Myocyte (in vitro differentiated cells): ENCODE results near the gene UCP3. TPM values are rescaled to one million over a fixed set of nuclear protein-coding genes. Genes with fewer than 3 reads are reported as not detected.
"Not testable (repeated sequence)": the region's sequence is repeated elsewhere in the genome, so short reads cannot be mapped to it uniquely, and the experiment has no call there.

Source experiments
- DNase-seq: peaks from one replicate; pipeline ENCODE4 v3.0.0-alpha.2; 2012; ENCODE audit warnings: low read depth
- total RNA-seq: library from RNA; depleted of rRNA; stranded (reverse); fragments of >200 nt; gene quantifications from 2 replicates; pipeline ENCODE4 v1.2.3, GENCODE V29; 2014

The UCP3 gene
- total RNA-seq, 1 donor from 2014 or later = 2.6 TPM

DNA sequence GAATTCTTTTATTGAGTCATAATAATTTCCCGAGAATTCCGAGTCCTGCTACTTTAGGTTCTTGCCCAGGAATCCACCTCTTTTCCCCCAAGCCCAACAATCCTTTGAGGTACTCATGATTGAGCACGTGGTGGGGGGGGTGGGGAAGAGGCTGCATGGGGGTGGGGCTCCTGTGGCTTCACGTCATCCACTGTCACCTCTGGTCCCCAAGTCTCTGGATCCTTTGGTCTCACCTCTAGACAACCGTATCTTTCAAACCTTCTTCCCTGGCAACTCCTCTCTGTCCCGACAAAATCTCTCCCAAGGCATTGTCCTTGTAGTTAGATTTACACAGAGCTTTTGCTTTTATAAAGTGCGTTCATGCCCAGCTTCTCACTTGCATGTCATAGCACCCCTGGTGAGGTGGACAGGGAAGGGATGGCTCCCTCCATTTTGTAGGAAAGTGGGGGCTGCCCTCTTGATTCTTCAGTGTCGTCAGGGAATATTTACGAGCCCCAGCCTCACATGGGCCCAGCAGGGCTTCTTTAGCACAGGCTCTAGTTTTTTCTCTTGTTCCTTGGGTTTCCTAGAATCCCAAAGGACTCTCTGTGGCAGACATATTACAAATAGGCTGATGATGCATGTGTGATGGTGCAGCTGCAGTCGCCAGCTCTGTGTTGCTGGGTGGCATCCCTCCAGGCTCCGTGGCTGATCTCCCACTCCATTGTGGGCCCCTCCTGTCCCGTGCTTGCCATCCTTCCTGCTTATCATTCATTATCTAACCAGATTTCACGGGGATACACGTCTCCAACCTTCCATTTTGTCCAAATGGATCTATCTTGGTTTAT is 8.4 kb downstream of the UCP3 start:
- DNase-seq = no peak

DNA sequence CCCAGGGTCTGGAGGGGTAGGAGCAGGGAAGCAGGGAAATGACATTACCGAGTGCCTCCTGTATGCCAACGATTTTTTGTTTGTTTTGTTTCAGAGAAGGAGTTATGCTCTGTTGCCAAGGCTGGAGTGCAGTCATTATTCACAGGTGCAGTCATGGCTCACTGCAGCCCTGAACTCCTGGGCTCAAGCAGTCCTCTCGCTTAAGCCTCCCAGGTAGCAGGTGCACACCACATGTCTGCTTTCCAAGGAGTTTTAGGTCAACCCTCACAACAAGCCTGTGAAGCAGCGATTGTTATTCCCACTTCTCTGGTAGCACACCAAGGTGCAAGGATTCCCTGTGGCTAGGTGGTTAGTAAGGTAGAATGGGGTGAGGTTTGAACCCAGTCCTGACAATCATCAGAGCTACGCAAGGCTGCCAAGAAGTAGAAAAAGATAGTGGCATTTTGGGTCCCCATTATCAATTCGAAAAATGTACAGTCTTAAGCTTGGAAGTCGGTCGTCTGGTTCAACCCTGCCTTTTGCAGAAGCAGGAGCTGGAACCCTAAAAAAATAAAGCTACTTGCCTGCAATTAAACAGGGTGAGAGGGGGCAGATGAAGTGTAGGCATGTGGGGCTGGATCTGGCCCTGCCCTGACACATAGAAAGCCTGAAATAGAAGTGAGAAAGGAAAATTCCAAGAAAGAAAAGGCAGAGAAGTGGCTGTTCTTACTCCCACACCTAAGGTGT is 9.1 kb downstream of the UCP3 start:
- no peak for DNase-seq

DNA sequence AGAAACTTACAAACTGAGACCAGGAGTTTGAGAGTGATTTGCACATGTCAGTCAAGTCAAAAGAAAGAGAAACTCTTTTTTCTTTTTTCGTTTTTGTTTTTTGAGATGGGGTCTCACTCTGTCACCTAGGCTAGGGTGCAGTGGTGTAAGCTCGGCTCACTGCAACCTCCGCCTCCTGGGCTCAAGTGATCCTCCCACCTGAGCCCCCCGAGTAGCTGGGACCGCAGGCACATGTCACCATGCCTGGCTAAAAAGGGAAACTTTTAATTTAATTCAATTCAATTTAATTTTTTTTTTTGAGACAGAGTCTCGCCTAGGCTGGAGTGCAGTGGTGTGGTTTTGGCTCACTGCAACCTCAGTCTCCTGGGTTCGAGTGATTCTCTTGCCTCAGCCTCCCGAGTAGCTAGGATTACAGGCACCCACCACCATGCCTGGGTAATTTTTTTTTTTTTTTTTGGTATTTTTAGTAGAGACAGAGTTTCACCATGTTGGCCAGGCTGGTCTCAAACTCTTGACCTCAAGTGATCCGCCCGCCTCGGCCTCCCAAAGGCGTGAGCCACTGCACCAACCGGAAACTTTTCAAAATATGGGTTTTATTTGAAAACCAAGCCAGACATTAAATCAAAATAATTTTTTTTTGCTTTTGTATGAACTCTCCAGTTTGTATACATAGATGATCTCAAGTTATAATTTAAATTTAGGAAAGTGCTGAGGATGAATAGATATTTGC is 9.9 kb downstream of the UCP3 start:
- DNase-seq = no peak

DNA sequence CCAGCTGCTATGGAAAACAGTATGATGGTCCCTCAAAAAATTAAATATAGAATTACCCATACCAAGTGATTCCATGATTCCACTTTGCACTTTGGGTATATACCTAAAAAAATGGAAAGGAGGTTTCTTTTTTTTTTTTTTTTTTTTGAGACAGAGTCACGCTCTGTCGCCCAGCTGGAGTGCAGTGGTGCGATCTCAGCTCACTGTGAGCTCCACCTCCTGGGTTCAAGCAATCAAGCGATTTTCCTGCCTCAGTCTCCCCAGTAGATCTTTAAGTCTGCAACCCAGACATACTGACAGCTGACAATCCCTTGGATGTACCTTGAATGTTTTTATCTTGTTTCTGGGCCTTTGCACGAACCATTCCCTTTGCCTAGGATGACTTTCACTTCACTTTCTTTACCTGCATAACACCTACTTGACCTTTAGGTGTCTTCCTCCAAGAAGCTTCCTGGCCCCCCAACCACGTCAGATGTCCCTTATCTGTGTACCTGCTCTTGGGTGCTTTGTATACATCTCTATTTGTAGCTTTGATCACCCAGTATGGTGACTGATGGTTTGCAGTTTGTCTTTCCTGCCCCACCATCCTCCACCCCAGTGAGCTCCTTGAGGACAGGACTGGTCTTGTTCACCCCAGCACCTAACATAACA is 11.6 kb downstream of the UCP3 start:
- DNase-seq = no peak

DNA sequence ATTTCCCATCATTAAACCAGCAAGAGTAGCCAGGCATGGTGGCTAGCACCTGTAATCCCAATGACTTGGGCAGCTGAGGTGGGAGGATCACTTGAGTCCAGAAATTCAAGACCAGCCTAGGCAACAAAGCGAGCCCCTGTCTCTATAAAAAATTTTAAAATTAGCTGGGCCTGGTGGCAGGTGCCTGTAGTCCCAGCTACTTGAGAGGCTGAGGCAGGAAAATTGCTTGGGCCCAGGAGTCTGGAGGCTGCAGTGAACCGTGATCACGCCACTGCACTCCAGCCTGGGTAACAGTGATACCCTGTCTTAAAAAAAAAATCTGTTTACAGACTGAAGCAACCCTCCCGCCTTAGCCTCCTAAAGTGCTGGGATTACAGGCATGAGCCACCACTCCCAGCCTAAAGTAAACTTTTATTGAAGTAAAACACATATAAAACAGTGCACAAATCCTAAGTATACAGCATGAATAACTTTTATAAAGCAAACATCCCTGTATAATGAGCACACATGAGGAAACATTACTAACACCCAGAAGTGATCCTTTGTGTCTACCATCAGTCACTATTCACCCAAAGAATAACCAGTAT is 12.6 kb downstream of the UCP3 start:
- DNase-seq = no peak

DNA sequence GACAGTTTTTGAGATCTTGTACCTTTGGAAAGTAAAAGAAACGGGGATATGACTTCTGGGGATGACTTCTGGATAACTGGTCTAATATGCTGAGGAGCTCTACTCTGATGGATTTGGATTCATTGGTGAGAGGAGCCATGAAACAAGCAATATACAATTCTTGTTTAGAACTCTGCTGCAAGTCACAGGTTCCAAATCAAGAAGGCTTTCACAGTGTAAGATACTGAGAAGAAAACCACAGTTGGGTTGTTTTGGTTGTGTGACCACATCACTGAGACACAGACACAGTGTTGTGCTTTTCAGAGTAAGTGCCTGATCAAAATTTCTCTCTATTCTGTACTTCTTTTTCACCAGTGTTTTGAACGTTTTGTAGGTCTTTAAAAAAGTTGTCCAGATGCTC is 13.2 kb downstream of the UCP3 start:
- DNase-seq = no peak

DNA sequence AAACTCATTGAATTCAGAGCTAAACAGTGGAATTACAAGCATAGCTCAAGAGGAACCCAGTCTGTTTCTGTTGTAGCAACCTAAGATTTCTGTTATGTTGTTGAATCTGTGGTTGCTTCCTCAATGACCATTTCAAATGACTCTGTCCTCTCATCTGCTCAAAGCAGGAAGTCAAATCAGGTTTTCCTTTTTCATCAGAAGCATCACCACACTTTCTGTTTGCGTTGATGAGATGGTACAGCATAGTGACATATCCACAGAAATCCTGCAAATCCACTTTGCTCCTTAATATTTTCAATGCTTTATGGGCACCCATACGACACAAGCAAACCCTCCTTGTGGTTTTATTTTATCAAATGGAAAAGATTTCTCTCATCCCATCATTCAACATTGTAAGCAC is 13.6 kb downstream of the UCP3 start:
- no peak for DNase-seq

DNA sequence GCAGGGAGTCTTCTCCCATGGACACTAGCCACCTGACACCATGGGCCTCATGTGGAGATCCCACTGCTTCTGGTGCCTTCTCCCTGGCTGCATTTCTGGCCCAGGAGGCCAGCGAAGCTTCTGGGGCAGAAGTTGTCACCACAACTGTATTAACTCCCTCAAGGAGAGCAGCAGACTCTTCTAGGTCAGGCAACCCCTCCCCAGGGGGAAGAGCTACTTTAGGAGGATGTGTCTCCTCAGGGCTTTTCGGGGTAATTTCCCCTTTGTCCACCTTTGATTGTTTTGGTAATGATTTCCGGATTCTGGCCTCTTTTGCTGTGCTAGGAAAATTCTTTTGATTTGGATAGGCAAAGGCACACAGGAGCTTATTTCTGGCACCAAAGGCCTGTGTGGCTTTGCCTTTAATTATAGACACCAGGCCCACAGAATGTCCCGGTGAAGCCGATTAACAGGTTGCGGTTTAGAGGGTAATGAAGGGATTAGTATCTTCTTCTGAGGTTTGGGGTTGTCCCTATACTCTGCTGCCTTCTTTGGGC is 17.3 kb downstream of the UCP3 start:
- DNase-seq = no peak

DNA sequence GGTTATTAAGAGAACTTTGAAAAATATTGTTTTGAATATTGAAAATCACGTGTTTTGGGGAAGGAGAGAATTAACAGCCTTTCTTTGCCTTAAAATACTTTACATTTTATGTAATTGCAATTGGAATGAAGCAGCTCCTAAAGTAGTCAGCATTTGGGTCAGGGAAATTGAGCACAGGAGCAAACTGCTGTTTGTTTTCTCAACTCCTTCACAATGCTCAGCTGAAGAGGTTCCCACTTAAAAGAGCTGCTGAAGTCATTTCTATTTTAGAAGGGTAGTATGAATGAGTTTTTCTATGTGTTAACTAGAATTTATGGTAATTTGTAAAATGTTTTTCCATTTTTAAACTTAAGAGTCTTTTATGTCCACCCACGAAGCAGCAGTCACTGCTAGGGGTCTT is 18.2 kb downstream of the UCP3 start:
- no peak for DNase-seq

DNA sequence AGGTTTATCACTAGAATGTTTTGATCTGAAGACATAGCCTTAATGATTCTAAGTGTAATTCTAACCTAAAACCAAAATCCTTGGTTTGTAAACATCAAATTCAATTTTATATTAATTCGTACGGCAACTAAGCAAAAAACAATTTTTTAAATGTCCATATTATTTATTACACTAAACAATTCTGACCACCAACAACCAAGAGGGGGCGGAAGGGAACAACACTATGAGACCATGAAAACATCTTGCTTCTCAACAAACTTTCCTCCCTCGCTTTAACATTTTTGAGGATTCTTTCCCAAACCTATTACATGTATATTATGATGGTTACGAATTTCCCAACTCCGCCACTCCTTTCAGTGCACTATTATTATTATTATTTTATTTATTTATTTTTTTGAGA is 19.7 kb downstream of the UCP3 start:
- no peak for DNase-seq

DNA sequence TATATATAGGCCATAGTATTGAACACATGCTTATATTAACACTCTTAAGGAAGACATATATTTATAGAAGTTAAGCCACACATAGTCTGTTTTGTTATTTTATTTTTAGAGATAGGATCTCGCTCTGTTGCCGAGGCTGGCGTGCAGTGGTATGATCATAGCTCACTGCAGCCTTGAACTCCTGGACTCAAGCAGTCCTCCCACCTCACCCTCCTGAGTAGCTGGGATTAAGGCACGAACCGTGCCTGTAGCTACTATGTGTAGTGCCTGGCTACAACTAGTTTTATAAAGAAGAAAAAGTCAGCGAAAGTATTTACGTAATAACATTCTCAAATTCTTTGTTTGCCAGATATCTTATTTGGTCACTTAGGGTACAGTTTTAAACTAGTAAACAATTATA is 20.7 kb downstream of the UCP3 start:
- DNase-seq = no peak

DNA sequence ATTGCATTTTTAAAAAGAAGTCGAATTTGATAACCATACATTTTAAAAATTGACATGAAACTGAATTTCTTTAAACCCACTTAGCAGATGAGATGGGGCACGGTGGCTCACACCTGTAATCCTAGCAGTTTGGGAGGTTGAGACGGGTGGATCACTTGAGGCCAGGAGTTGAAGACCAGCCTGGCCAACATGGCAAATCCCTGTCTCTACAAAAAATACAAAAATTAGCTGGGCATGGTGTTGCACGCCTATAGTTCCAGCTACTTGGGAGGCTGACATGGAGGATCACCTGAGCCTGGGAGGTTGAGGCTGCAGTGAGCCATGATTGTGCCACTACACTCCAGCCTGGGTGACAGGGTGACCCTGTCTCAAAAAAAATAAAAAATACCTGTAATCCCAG is 23.2 kb downstream of the UCP3 start:
- DNase-seq = not testable (repeated sequence)

DNA sequence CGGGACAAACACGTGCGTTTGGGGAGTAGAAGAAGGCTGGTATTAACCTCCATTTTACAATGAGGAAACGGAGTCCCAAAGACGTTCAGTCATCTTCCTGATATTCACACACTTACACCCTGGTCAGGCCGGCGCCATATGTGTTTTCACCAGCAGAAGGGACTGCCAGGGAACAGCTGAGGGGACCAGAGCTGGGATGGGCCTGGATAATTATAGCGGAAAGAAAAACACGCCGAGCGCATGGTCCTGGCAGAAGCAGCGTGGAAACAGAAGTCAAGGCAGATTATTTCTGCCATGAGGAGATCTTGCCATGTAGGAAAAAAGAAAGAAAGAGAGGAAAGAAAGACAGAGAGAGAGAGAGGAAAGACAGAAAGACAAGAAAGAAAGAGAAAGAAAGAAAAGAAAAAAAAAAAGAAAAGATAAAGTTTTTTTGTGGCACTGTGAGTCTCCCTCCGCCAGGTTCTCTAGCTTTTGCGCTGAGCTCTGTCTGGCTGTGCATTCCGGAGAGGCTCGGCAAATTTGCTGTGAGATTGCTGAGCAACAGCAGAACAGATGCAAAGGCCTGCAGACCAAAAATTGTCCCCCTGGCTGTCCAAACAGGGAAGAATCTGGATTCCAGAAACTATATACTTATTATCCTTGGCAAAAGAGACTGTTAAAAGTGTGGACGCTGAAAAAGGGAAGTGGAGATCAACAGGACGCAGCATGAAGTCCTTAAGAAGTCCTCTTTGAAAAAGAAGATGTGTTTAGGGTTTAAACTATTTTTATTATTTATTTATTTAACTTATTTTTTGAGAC is 24.9 kb downstream of the UCP3 start:
- DNase-seq = peak; percentile 78

DNA sequence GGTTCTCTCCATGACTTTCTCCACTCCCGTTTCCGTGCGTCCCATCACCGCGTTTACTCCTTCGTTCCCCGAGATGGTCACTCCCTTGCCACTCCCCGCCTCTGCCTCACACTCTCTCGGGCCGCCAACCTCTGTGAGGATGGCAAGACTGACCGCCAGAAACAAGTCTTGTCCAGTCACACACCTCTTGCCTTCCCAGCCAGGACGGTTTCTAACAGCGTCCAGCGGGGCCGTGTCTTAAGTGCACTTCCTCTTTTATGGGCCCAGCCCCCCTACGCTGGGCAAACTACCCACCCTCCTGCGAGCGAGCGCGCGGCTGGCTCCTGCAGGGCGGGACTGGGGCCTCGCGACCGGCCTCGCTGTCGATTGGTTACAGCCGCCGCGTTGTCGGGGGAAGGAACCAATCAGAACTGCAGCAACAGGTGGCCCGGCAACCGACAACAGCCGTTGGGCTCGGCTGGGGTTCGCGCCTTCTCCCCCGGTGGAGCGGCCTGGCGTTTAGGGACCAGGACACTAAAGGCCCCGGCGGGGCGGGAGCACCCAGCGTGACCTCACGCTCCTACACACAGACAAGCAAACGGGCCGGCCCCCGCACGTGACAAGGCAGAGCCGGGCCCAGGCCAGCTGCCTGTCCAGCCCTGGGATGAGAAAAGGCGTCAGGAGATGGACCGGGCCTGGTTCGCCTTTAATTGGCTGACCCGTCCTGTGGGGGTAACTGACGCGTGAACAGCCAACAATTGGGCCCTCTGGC is 25.7 kb downstream of the UCP3 start:
- DNase-seq = peak; percentile 96

DNA sequence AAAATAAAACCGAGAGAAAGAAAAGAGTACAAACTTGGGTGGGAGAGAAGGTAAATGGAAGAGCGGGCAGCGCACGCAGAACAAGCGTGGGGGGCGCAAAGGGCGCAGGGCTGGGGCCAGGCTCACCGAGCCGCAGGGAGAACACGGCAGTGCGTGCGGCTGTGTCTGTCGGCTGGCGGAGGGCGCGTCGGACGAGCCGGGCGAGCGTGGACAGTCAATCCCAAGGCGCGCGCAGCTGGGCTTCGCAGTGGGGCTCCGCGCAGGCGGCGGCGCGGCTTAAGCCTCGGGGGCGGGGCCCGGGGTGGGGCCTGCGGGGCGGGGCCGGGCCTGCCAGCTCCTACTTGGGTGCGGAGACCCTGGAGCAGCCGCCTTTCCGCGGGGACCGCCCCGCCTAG is 26.3 kb downstream of the UCP3 start, which contains the start of gene UCP2:
TSS of gene UCP2 (minus strand) at position 249 of the 395 bp plus-strand sequence. CDS start 4,465 bp downstream, outside the sequence.
- DNase-seq = peak; percentile 89

DNA sequence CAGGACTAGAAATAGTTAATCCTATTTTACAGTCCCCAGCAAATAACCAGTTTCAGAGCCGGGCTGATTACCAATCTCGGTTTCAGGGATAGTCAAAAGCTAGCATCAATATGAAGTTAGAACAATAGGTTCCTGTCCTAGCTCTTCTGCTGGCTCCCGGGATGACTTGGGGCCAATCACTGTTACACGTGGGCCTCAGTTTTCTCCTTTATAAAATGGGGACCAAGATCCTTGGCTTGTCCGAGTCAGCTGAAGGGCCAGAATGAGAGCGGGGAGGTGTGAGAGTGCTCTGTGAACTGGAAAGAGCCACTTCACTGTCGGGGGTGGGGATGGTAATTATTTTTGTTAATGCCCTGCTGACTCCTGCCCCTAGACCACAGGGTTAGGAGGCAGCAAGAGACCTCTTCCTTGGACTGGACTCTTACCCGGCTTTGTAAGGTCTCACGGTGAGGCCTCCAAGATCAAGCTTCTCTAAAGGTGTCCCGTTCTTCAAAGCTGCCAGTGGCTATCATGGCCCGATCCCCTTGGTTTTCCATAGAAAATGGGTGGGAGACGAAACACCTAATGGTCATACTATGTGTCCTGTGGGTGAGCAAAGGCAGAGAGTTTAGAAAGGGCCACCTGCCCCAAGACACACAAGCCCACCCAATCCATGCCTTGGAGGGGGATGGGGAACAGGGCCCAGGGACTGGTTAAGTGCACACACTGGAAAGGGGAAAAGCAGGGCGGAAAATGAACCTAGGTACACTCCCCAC is 27.7 kb downstream of the UCP3 start:
- no peak for DNase-seq

DNA sequence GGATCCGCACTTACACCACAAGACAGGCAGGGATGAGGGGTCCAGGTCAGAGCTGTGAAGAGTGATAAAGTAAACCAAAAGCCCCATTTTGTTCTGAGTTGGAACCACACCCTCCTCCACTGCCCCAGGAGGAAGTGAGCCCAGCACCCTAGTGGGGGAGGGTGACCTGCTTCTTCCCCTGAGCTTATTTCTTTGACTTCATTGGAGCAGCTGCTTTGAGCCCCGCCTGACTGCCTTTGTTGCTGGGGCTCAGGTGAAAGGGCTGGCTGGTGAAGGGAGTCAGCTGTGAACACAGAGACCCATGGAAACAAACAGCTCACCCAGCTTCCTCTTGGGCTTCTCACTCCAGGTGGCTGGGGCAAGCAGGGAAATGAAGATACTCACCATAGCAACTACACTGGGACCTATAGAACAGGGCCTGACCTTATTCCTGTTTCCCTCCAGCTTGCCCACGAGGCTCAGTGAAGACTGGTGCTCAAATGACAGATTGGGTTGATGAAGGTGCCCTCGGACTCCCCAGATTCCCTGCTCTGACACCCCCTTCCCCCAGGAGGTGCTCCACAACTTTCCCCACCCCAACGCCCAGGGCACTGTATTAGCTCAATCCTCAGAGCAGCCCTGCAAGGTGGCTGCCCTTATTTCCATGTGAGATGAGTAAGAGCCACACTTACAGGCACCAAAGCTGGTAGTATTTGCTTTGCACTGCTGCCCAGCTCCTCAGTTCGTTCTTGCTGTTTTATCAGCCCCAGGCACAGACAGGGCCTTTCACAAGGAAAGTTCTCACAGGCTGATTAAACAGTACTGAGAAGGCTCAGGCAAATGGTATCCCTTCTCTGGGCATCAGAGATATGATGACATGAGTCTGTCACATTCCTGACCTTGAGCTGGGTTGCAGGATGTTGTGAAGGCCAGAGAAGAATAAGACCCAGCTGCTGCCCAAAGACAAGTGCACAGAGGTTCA is 28.6 kb downstream of the UCP3 start:
- DNase-seq = peak; percentile 79
